K562 (cell line): ENCODE data around the gene CDKL5. TPM values are rescaled to one million over a fixed set of nuclear protein-coding genes. Genes with fewer than 3 reads are reported as not detected.

Experiments
- ATF1 ChIP-seq, 2 experiments: fragments of 450-650 bp in 1 of 2; IDR thresholded peaks; 2 replicates each; pipeline ENCODE4 v1.6.1; 2016; ENCODE audit warnings: missing compliant biosample characterization in 1 of 2, missing genetic modification characterization in 1 of 2
- BHLHE40 ChIP-seq: IDR thresholded peaks from 2 replicates; pipeline ENCODE4 v1.6.1; 2011; ENCODE audit warnings: low read length, improper control_type of control experiment
- CCAR2 ChIP-seq: fragments of 200-400 bp; formaldehyde crosslinking; IDR thresholded peaks from 2 replicates; pipeline ENCODE4 v1.6.1; 2017; ENCODE audit warnings: mild to moderate bottlenecking, low read depth, low read length
- CGGBP1 ChIP-seq: fragments of 250-450 bp; sonication (Bioruptor Pico); IDR thresholded peaks from 2 replicates; pipeline ENCODE4 v1.9.0; 2021; ENCODE audit warnings: mild to moderate bottlenecking
- DMBX1 ChIP-seq: fragments of 250-450 bp; sonication (Bioruptor Pico); IDR thresholded peaks from 2 replicates; pipeline ENCODE4 v1.8.0; 2022; ENCODE audit warnings: inconsistent platforms, mild to moderate bottlenecking, moderate library complexity, borderline replicate concordance
- GATA2 ChIP-seq: sonication (generic); formaldehyde crosslinking; IDR thresholded peaks from 2 replicates; pipeline ENCODE4 v1.4.0; 2020; ENCODE audit warnings: mild to moderate bottlenecking, missing genetic modification reagents
- GTF2E2 ChIP-seq: fragments of 200-800 bp; sonication (Bioruptor generic); IDR thresholded peaks from 2 replicates; pipeline ENCODE4 v1.6.1; 2016; ENCODE audit warnings: missing genetic modification characterization, missing compliant biosample characterization
- HNRNPLL ChIP-seq: fragments of 200-400 bp; formaldehyde crosslinking; IDR thresholded peaks from 2 replicates; pipeline ENCODE4 v1.6.1; 2017; ENCODE audit warnings: low read length, low read depth, mild to moderate bottlenecking; ENCODE audit not compliant: poor library complexity, severe bottlenecking
- HNRNPUL1 ChIP-seq: fragments of 200-400 bp; formaldehyde crosslinking; IDR thresholded peaks from 2 replicates; pipeline ENCODE4 v1.6.1; 2017; ENCODE audit warnings: low read length
- KDM5B ChIP-seq: fragments of 200-600 bp; sonication (generic); IDR thresholded peaks from 2 replicates; pipeline ENCODE4 v1.6.1; 2012; ENCODE audit warnings: low read depth, mild to moderate bottlenecking, moderate library complexity, low read length, control low read depth, inconsistent platforms; ENCODE audit not compliant: insufficient replicate concordance
- MAFG ChIP-seq: fragments of 450-650 bp; conservative IDR thresholded peaks from 2 replicates; pipeline ENCODE4 v1.6.1; 2016; ENCODE audit warnings: missing genetic modification characterization, missing compliant biosample characterization
- POLR2AphosphoS5 ChIP-seq: IDR thresholded peaks from 2 replicates; pipeline ENCODE4 v1.6.1; 2011; ENCODE audit warnings: mild to moderate bottlenecking, low read depth, low read length, moderate library complexity; ENCODE audit not compliant: control insufficient read depth, insufficient read depth
- PURB ChIP-seq: sonication (generic); formaldehyde crosslinking; IDR thresholded peaks from 2 replicates; pipeline ENCODE4 v1.9.0; 2021; ENCODE audit warnings: low read depth, mild to moderate bottlenecking, missing genetic modification reagents
- RBM39 ChIP-seq: fragments of 200-400 bp; formaldehyde crosslinking; optimal IDR thresholded peaks from 2 replicates; pipeline ENCODE3; 2018; ENCODE audit warnings: low read depth, low read length
- SLC30A9 ChIP-seq: fragments of 250-450 bp; sonication (Bioruptor Pico); IDR thresholded peaks from 2 replicates; pipeline ENCODE4 v1.8.0; 2022; ENCODE audit warnings: mild to moderate bottlenecking, moderate library complexity
- TAF7 ChIP-seq: fragments of 450-650 bp; IDR thresholded peaks from 2 replicates; pipeline ENCODE4 v1.6.1; 2016; ENCODE audit warnings: missing genetic modification characterization, missing compliant biosample characterization
- TBL1XR1 ChIP-seq, 2 experiments: IDR thresholded peaks; 2 replicates each; pipeline ENCODE4 v1.6.1; 2012; ENCODE audit warnings: improper control_type of control experiment in 2 of 2, low read length in 2 of 2, mild to moderate bottlenecking in 1 of 2
- TEAD1 ChIP-seq, 2 experiments: fragments of 450-650 bp in 1 of 2; sonication (generic) in 1 of 2; formaldehyde crosslinking; IDR thresholded peaks; 2 replicates each; pipeline versions ENCODE4 v1.4.0 to v1.8.0; 2020 to 2022; ENCODE audit warnings: mild to moderate bottlenecking in 2 of 2, missing genetic modification reagents in 1 of 2
- THRA ChIP-seq: fragments of 450-650 bp; IDR thresholded peaks from 2 replicates; pipeline ENCODE4 v1.6.1; 2017; ENCODE audit warnings: mild to moderate bottlenecking, moderate library complexity
- THRB ChIP-seq: fragments of 450-650 bp; formaldehyde crosslinking; conservative IDR thresholded peaks from 2 replicates; pipeline ENCODE4 v1.4.0; 2022; ENCODE audit warnings: mild to moderate bottlenecking, missing genetic modification characterization
- ZNF24 ChIP-seq: fragments of 450-650 bp; IDR thresholded peaks from 2 replicates; pipeline ENCODE4 v1.6.1; 2016
- ZNF707 ChIP-seq: fragments of 250-450 bp; sonication (Bioruptor Pico); conservative IDR thresholded peaks from 2 replicates; pipeline ENCODE4 v1.8.0; 2022; ENCODE audit warnings: inconsistent platforms, mild to moderate bottlenecking, moderate library complexity
- polyA plus RNA-seq, 8 experiments: library from polyadenylated mRNA; depleted of rRNA in 4 of 8; stranded (reverse) in 5 of 8; unstranded in 3 of 8; fragments of >200 nt; fragmentation: Nextera tagmentation in 2 of 8; fragmentation: Illumina TruSeq in 1 of 8; extraction: Ambion mirVana in 2 of 8; extraction: Trizol in 1 of 8; gene quantifications; 2 replicates each; pipeline versions ENCODE4 v1.2.1 to v1.2.3, GENCODE V29; 2011 to 2014; ENCODE audit warnings: inconsistent platforms in 1 of 8, missing spikeins in 1 of 8
- total RNA-seq, 7 experiments: library from RNA; depleted of rRNA in 6 of 7; stranded (reverse); fragments of >200 nt in 6 of 7; fragmentation: Illumina TruSeq in 2 of 7; extraction: Trizol in 2 of 7; gene quantifications; 2 replicates each; pipeline versions ENCODE4 v1.2.1 to v1.2.3, GENCODE V29; 2011 to 2021; ENCODE audit warnings: low replicate concordance in 1 of 7
- TF ChIP-seq, protein P1 (sequence below), 2 experiments: IDR thresholded peaks; 2 replicates each; pipeline ENCODE4 v1.6.1; 2011; ENCODE audit warnings: borderline replicate concordance in 1 of 2, control low read depth in 1 of 2, low read depth in 1 of 2, low read length in 1 of 2, mild to moderate bottlenecking in 1 of 2, mixed read lengths in 1 of 2, moderate library complexity in 1 of 2; ENCODE audit not compliant: insufficient read depth in 1 of 2, insufficient read length in 1 of 2, poor library complexity in 1 of 2, severe bottlenecking in 1 of 2; ENCODE audit errors: extremely low read depth in 1 of 2

Gene CDKL5
- total and polyA plus RNA-seq, 9 of the 15 experiments (the other 6 are each of a cell fraction or from before 2014, with no cell fraction given): under 0.01 to 0.21 (median 0.04) TPM

GRCh38 chrX:18425199-18426003 is at the start of gene CDKL5 (continued):
- TF ChIP-seq HNRNPLL (no peak), THRA (no peak), BHLHE40 (peak; percentile 37; the same call in 1 of the 2 replicates), TAF7 (tag) (no peak), KDM5B (no peak), POLR2AphosphoS5 (no peak), ATF1 (CRISPR knock-in tag; IDR thresholded peaks at IDR 0.05) (no peak), ATF1 (tag; IDR thresholded peaks at IDR 0.05) (no peak), PURB (CRISPR knock-in tag) (no peak), MAFG (tag) (no peak), CGGBP1 (CRISPR knock-in tag) (no peak), CCAR2 (no peak), RBM39 (no peak), SLC30A9 (CRISPR knock-in tag) (no peak), THRB (CRISPR knock-in tag) (no peak), TBL1XR1 (IDR thresholded peaks at IDR 0.05; ENCODE audit: low read length in 2 of 2) (no peak), ZNF24 (no peak), DMBX1 (CRISPR knock-in tag) (no peak), HNRNPUL1 (no peak), ZNF707 (CRISPR knock-in tag) (no peak), TEAD1 (CRISPR knock-in tag; IDR thresholded peaks at IDR 0.05) (no peak), GTF2E2 (tag) (no peak), GATA2 (CRISPR knock-in tag) (no peak)
- TF ChIP-seq, protein P1, sequence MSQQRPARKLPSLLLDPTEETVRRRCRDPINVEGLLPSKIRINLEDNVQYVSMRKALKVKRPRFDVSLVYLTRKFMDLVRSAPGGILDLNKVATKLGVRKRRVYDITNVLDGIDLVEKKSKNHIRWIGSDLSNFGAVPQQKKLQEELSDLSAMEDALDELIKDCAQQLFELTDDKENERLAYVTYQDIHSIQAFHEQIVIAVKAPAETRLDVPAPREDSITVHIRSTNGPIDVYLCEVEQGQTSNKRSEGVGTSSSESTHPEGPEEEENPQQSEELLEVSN (IDR thresholded peaks at IDR 0.05; ENCODE audit: borderline replicate concordance in 1 of 2, extremely low read depth in 1 of 2, insufficient read depth in 1 of 2, insufficient read length in 1 of 2, low read depth in 1 of 2, low read length in 1 of 2, poor library complexity in 1 of 2, severe bottlenecking in 1 of 2): peak; percentile 5 to 60
